ENCODE results near the gene ESRRA. TPM values are rescaled to one million over a fixed set of nuclear protein-coding genes. Genes with fewer than 3 reads are reported as not detected.

ESRRA gene
- total and polyA plus RNA-seq, 2 of the 13 experiments (the other 11 are each of a cell fraction or from before 2014, with no cell fraction given) = 18.1 to 36.3 TPM

GRCh38 chr11:64284962-64285884, 20.1 kb upstream of the ESRRA start, which contains the start of gene GPR137 (continued):
- TF ChIP-seq FOSL2 (CRISPR knock-in tag; IDR thresholded peaks at IDR 0.05) = no peak
- no peak for TF ChIP-seq SATB2 (CRISPR knock-in tag; IDR thresholded peaks at IDR 0.05)
- TF ChIP-seq ZNF788 (CRISPR knock-in tag; IDR thresholded peaks at IDR 0.05; ENCODE audit: borderline replicate concordance) = 0 out of 2 replicates have a peak, but pooled peaks have one; percentile 14
- no peak for TF ChIP-seq CENPBD1 (CRISPR knock-in tag; IDR thresholded peaks at IDR 0.05; ENCODE audit: borderline replicate concordance, low read depth)
- TF ChIP-seq DR1 (CRISPR knock-in tag; IDR thresholded peaks at IDR 0.05) = no peak
- TF ChIP-seq U2AF1 (optimal IDR thresholded peaks at IDR 0.05; ENCODE audit: low read depth, low read length) = no peak
- TF ChIP-seq ZNF275 (CRISPR knock-in tag; IDR thresholded peaks at IDR 0.05; ENCODE audit: borderline replicate concordance) = no peak
- no peak for TF ChIP-seq RCOR2 (CRISPR knock-in tag; IDR thresholded peaks at IDR 0.05)
- TF ChIP-seq GLI4 (CRISPR knock-in tag; IDR thresholded peaks at IDR 0.05; ENCODE audit: borderline replicate concordance) = no peak
- no peak for TF ChIP-seq IKZF1 (IDR thresholded peaks at IDR 0.05)
- TF ChIP-seq GABPA (IDR thresholded peaks at IDR 0.05; ENCODE audit: low read depth, low read length) = peak; percentile 45
- peak; percentile 70; the same call in 1 of the 2 replicates for TF ChIP-seq GABPA (CRISPR knock-in tag; IDR thresholded peaks at IDR 0.05; ENCODE audit: low read depth)
- TF ChIP-seq GMEB2 (CRISPR knock-in tag; IDR thresholded peaks at IDR 0.05; ENCODE audit: low read depth) = no peak
- TF ChIP-seq MIER2 (CRISPR knock-in tag; IDR thresholded peaks at IDR 0.05) = no peak
- peak; percentile 27; the same call in 1 of the 2 replicates for TF ChIP-seq TFDP1 (CRISPR knock-in tag; IDR thresholded peaks at IDR 0.05; ENCODE audit: borderline replicate concordance)
- TF ChIP-seq BRF2 (CRISPR knock-in tag; IDR thresholded peaks at IDR 0.05) = no peak
- TF ChIP-seq ZNF724P (CRISPR knock-in tag; IDR thresholded peaks at IDR 0.05; ENCODE audit: borderline replicate concordance) = no peak; the same call in 1 of the 2 replicates
- TF ChIP-seq PCBP1 (IDR thresholded peaks at IDR 0.05; ENCODE audit: borderline replicate concordance, low read depth, low read length) = no peak
- TF ChIP-seq ATF6 (CRISPR knock-in tag; conservative IDR thresholded peaks at IDR 0.05) = no peak
- TF ChIP-seq KLF16 (CRISPR knock-in tag; IDR thresholded peaks at IDR 0.05) = 0 out of 4 replicates have a peak, but pooled peaks of 1 of the 2 experiments have one; percentile 18
- TF ChIP-seq ZNF768 (CRISPR knock-in tag; IDR thresholded peaks at IDR 0.05) = no peak
- no peak for TF ChIP-seq TARDBP (CRISPR knock-in tag; IDR thresholded peaks at IDR 0.05)
